K562 (cell line): ENCODE data around the gene IL1B. TPM values are rescaled to one million over a fixed set of nuclear protein-coding genes. Genes with fewer than 3 reads are reported as not detected.

Experiments
- CBX8 ChIP-seq: fragments of 200-600 bp; sonication (generic); IDR thresholded peaks from 2 replicates; pipeline ENCODE4 v1.6.1; 2012; ENCODE audit warnings: borderline replicate concordance, mixed run types, low read depth, mild to moderate bottlenecking, moderate library complexity, mixed read lengths, low read length, control low read depth, inconsistent platforms; ENCODE audit not compliant: poor library complexity, severe bottlenecking; ENCODE audit errors: extremely low read depth
- CHD4 ChIP-seq: fragments of 200-600 bp; sonication (generic); IDR thresholded peaks from 3 replicates; pipeline ENCODE4 v1.6.1; 2012; ENCODE audit warnings: low read depth, mild to moderate bottlenecking, mixed read lengths, low read length, inconsistent platforms; ENCODE audit not compliant: insufficient read depth, insufficient replicate concordance, poor library complexity, severe bottlenecking
- HMGN3 ChIP-seq: IDR thresholded peaks from 2 replicates; pipeline ENCODE4 v1.6.1; 2011; ENCODE audit warnings: borderline replicate concordance, low read depth, mild to moderate bottlenecking, mixed read lengths, low read length; ENCODE audit not compliant: insufficient read length; ENCODE audit errors: extremely low read depth
- KAT2B ChIP-seq: IDR thresholded peaks from one replicate; pipeline ENCODE4 v1.6.1; 2012; ENCODE audit warnings: low read depth, mild to moderate bottlenecking, control low read depth, inconsistent platforms, low read length, moderate library complexity
- KLF10 ChIP-seq: fragments of 250-450 bp; sonication (Bioruptor Pico); IDR thresholded peaks from 2 replicates; pipeline ENCODE4 v1.6.1; 2021; ENCODE audit warnings: matching md5 sums
- RFX5 ChIP-seq: IDR thresholded peaks from 2 replicates; pipeline ENCODE4 v1.6.1; 2011; ENCODE audit warnings: low read depth, mild to moderate bottlenecking, improper control_type of control experiment, low read length
- SPI1 ChIP-seq: IDR thresholded peaks from 2 replicates; pipeline ENCODE4 v1.6.1; 2011; ENCODE audit warnings: low read depth, low read length, control low read depth, borderline replicate concordance
- ZNF318 ChIP-seq, 2 experiments: fragments of 450-650 bp; IDR thresholded peaks; 2 replicates each; pipeline ENCODE4 v1.6.1; 2016; ENCODE audit warnings: mild to moderate bottlenecking in 2 of 2, borderline replicate concordance in 1 of 2, low read depth in 1 of 2, moderate library complexity in 1 of 2
- polyA plus RNA-seq, 8 experiments: library from polyadenylated mRNA; depleted of rRNA in 4 of 8; stranded (reverse) in 5 of 8; unstranded in 3 of 8; fragments of >200 nt; fragmentation: Nextera tagmentation in 2 of 8; fragmentation: Illumina TruSeq in 1 of 8; extraction: Ambion mirVana in 2 of 8; extraction: Trizol in 1 of 8; gene quantifications; 2 replicates each; pipeline versions ENCODE4 v1.2.1 to v1.2.3, GENCODE V29; 2011 to 2014; ENCODE audit warnings: inconsistent platforms in 1 of 8, missing spikeins in 1 of 8
- total RNA-seq, 7 experiments: library from RNA; depleted of rRNA in 6 of 7; stranded (reverse); fragments of >200 nt in 6 of 7; fragmentation: Illumina TruSeq in 2 of 7; extraction: Trizol in 2 of 7; gene quantifications; 2 replicates each; pipeline versions ENCODE4 v1.2.1 to v1.2.3, GENCODE V29; 2011 to 2021; ENCODE audit warnings: low replicate concordance in 1 of 7

Gene IL1B
- total and polyA plus RNA-seq, 9 of the 15 experiments (the other 6 are each of a cell fraction or from before 2014, with no cell fraction given): 0.29 TPM; not detected in 8

- TF ChIP-seq ZNF318 (IDR thresholded peaks at IDR 0.05; ENCODE audit: borderline replicate concordance in 1 of 2, low read depth in 1 of 2) (no peak), SPI1 (no peak), CHD4 (no peak), CBX8 (no peak), KAT2B (no peak), KLF10 (CRISPR knock-in tag) (no peak), HMGN3 (no peak), RFX5 (no peak)
Observed at GRCh38 chr2:112782234-112782799, 54.3 kb downstream of the IL1B start (continued).

Other genes starting within 250 kb of the IL1B start
Only the 7 nearest of the 10 such genes appear.
- 64.7 and 66.0 TPM in 2 replicates for gene SLC20A1, start 190.8 kb downstream of the IL1B start, total RNA-seq (2014; rRNA removed)
- gene SLC20A1, start 190.8 kb downstream of the IL1B start, total RNA-seq (2014; rRNA removed; fragmentation: Illumina TruSeq; extraction: Trizol): 95.1 and 111 TPM in 2 replicates
- 66.8 and 68.9 TPM in 2 replicates for gene SLC20A1, start 190.8 kb downstream of the IL1B start, total RNA-seq (2015; rRNA removed; fragmentation: Illumina TruSeq; extraction: Trizol)
- 123 and 136 TPM in 2 replicates for gene SLC20A1, start 190.8 kb downstream of the IL1B start, total RNA-seq (2021)
- 101 and 150 TPM in 2 replicates for gene SLC20A1, start 190.8 kb downstream of the IL1B start, polyA plus RNA-seq (2011; rRNA removed)
- 85.8 and 87.8 TPM in 2 replicates for gene SLC20A1, start 190.8 kb downstream of the IL1B start, polyA plus RNA-seq (2014; fragmentation: Illumina TruSeq; extraction: Trizol)
- 10 to 100 TPM; 53.8 to 56.1 TPM for gene SLC20A1, start 190.8 kb downstream of the IL1B start, polyA plus RNA-seq (2014; fragmentation: Nextera tagmentation; extraction: Ambion mirVana)
- 74.7 and 77.3 TPM in 2 replicates for gene SLC20A1, start 190.8 kb downstream of the IL1B start, polyA plus RNA-seq (2014; rRNA removed)
- 0.94 and 1.0 TPM in 2 replicates for gene NT5DC4, start 115.8 kb downstream of the IL1B start, total RNA-seq (2014; rRNA removed)
- 0.44 and 2.3 TPM in 2 replicates for gene NT5DC4, start 115.8 kb downstream of the IL1B start, total RNA-seq (2014; rRNA removed; fragmentation: Illumina TruSeq; extraction: Trizol)
- 0.45 and 0.65 TPM in 2 replicates for gene NT5DC4, start 115.8 kb downstream of the IL1B start, total RNA-seq (2015; rRNA removed; fragmentation: Illumina TruSeq; extraction: Trizol)
- gene NT5DC4, start 115.8 kb downstream of the IL1B start, total RNA-seq (2021): 4.7 and 6.8 TPM in 2 replicates
- gene NT5DC4, start 115.8 kb downstream of the IL1B start, polyA plus RNA-seq (2011; rRNA removed): 3.4 and 6.9 TPM in 2 replicates
- 0.56 and 1.8 TPM in 2 replicates for gene NT5DC4, start 115.8 kb downstream of the IL1B start, polyA plus RNA-seq (2014; fragmentation: Illumina TruSeq; extraction: Trizol)
- gene NT5DC4, start 115.8 kb downstream of the IL1B start, polyA plus RNA-seq (2014; fragmentation: Nextera tagmentation; extraction: Ambion mirVana): 1 to 10 TPM; 2.5 to 2.8 TPM
- gene NT5DC4, start 115.8 kb downstream of the IL1B start, polyA plus RNA-seq (2014; rRNA removed): 1.6 and 5.0 TPM in 2 replicates
- gene CKAP2L, start 72.2 kb downstream of the IL1B start, total RNA-seq (2014; rRNA removed): 10.4 and 12.3 TPM in 2 replicates
- gene CKAP2L, start 72.2 kb downstream of the IL1B start, total RNA-seq (2014; rRNA removed; fragmentation: Illumina TruSeq; extraction: Trizol): 14.2 and 16.9 TPM in 2 replicates
- 11.5 and 12.1 TPM in 2 replicates for gene CKAP2L, start 72.2 kb downstream of the IL1B start, total RNA-seq (2015; rRNA removed; fragmentation: Illumina TruSeq; extraction: Trizol)
- 17.6 and 18.6 TPM in 2 replicates for gene CKAP2L, start 72.2 kb downstream of the IL1B start, total RNA-seq (2021)
- gene CKAP2L, start 72.2 kb downstream of the IL1B start, polyA plus RNA-seq (2011; rRNA removed): 15.8 and 18.5 TPM in 2 replicates
- gene CKAP2L, start 72.2 kb downstream of the IL1B start, polyA plus RNA-seq (2014; fragmentation: Illumina TruSeq; extraction: Trizol): 20.3 and 21.9 TPM in 2 replicates
- gene CKAP2L, start 72.2 kb downstream of the IL1B start, polyA plus RNA-seq (2014; fragmentation: Nextera tagmentation; extraction: Ambion mirVana): 10 to 100 TPM; 14.1 to 14.9 TPM
- 10.9 and 13.2 TPM in 2 replicates for gene CKAP2L, start 72.2 kb downstream of the IL1B start, polyA plus RNA-seq (2014; rRNA removed)
- gene IL1A, start 52.3 kb downstream of the IL1B start, total RNA-seq (2014; rRNA removed): 0.14 TPM in 1 of 2 replicates, not detected in the other
- 0.15 and 0.19 TPM in 2 replicates for gene IL1A, start 52.3 kb downstream of the IL1B start, total RNA-seq (2014; rRNA removed; fragmentation: Illumina TruSeq; extraction: Trizol)
- gene IL1A, start 52.3 kb downstream of the IL1B start, total RNA-seq (2015; rRNA removed; fragmentation: Illumina TruSeq; extraction: Trizol): 0.08 TPM in 1 of 2 replicates, not detected in the other
- gene IL1A, start 52.3 kb downstream of the IL1B start, total RNA-seq (2021): 0.09 TPM in 1 of 2 replicates, not detected in the other
- 0.07 and 0.09 TPM in 2 replicates for gene IL1A, start 52.3 kb downstream of the IL1B start, polyA plus RNA-seq (2011; rRNA removed)
- 0.08 and 0.15 TPM in 2 replicates for gene IL1A, start 52.3 kb downstream of the IL1B start, polyA plus RNA-seq (2014; fragmentation: Illumina TruSeq; extraction: Trizol)
- gene IL1A, start 52.3 kb downstream of the IL1B start, polyA plus RNA-seq (2014; fragmentation: Nextera tagmentation; extraction: Ambion mirVana): under 1 TPM in 1 of 2 experiments, not detected in 1; 0.27 TPM
- gene IL1A, start 52.3 kb downstream of the IL1B start, polyA plus RNA-seq (2014; rRNA removed): 0.03 TPM in 1 of 2 replicates, not detected in the other
- gene IL37, start 74.4 kb upstream of the IL1B start, total RNA-seq (2014; rRNA removed): not detected in 2 replicates
- gene IL37, start 74.4 kb upstream of the IL1B start, total RNA-seq (2014; rRNA removed; fragmentation: Illumina TruSeq; extraction: Trizol): not detected in 2 replicates
- gene IL37, start 74.4 kb upstream of the IL1B start, total RNA-seq (2015; rRNA removed; fragmentation: Illumina TruSeq; extraction: Trizol): not detected in 2 replicates
- gene IL37, start 74.4 kb upstream of the IL1B start, total RNA-seq (2021): not detected in 2 replicates
- not detected in 2 replicates for gene IL37, start 74.4 kb upstream of the IL1B start, polyA plus RNA-seq (2011; rRNA removed)
- gene IL37, start 74.4 kb upstream of the IL1B start, polyA plus RNA-seq (2014; fragmentation: Illumina TruSeq; extraction: Trizol): not detected in 2 replicates
- not detected for gene IL37, start 74.4 kb upstream of the IL1B start, polyA plus RNA-seq (2014; fragmentation: Nextera tagmentation; extraction: Ambion mirVana)
- gene IL37, start 74.4 kb upstream of the IL1B start, polyA plus RNA-seq (2014; rRNA removed): not detected in 2 replicates
- gene IL36G, start 141.2 kb upstream of the IL1B start, total RNA-seq (2014; rRNA removed): not detected in 2 replicates
- gene IL36G, start 141.2 kb upstream of the IL1B start, total RNA-seq (2014; rRNA removed; fragmentation: Illumina TruSeq; extraction: Trizol): not detected in 2 replicates
- gene IL36G, start 141.2 kb upstream of the IL1B start, total RNA-seq (2015; rRNA removed; fragmentation: Illumina TruSeq; extraction: Trizol): not detected in 2 replicates
- gene IL36G, start 141.2 kb upstream of the IL1B start, total RNA-seq (2021): not detected in 2 replicates
- gene IL36G, start 141.2 kb upstream of the IL1B start, polyA plus RNA-seq (2011; rRNA removed): not detected in 2 replicates
- gene IL36G, start 141.2 kb upstream of the IL1B start, polyA plus RNA-seq (2014; fragmentation: Illumina TruSeq; extraction: Trizol): not detected in 2 replicates
- gene IL36G, start 141.2 kb upstream of the IL1B start, polyA plus RNA-seq (2014; fragmentation: Nextera tagmentation; extraction: Ambion mirVana): not detected
- gene IL36G, start 141.2 kb upstream of the IL1B start, polyA plus RNA-seq (2014; rRNA removed): not detected in 2 replicates
- gene IL36A, start 168.7 kb upstream of the IL1B start, total RNA-seq (2014; rRNA removed): not detected in 2 replicates
- not detected in 2 replicates for gene IL36A, start 168.7 kb upstream of the IL1B start, total RNA-seq (2014; rRNA removed; fragmentation: Illumina TruSeq; extraction: Trizol)
- not detected in 2 replicates for gene IL36A, start 168.7 kb upstream of the IL1B start, total RNA-seq (2015; rRNA removed; fragmentation: Illumina TruSeq; extraction: Trizol)
- not detected in 2 replicates for gene IL36A, start 168.7 kb upstream of the IL1B start, total RNA-seq (2021)
- gene IL36A, start 168.7 kb upstream of the IL1B start, polyA plus RNA-seq (2011; rRNA removed): not detected in 2 replicates
- not detected in 2 replicates for gene IL36A, start 168.7 kb upstream of the IL1B start, polyA plus RNA-seq (2014; fragmentation: Illumina TruSeq; extraction: Trizol)
- gene IL36A, start 168.7 kb upstream of the IL1B start, polyA plus RNA-seq (2014; fragmentation: Nextera tagmentation; extraction: Ambion mirVana): not detected
- not detected in 2 replicates for gene IL36A, start 168.7 kb upstream of the IL1B start, polyA plus RNA-seq (2014; rRNA removed)